SHP77 treated with DMSO at 0.1 percent for 48 hours (cell line): ENCODE measurements around the gene EMC6.

Experiments
- DNase-seq: peaks from one replicate; lab custom pipeline; 2025; lab: John Stamatoyannopoulos, UW

EMC6 gene

GRCh38 chr17:3656353-3656752, 12.3 kb upstream of the EMC6 start:
- no peak for DNase-seq

- no peak for DNase-seq
Observed at GRCh38 chr17:3656755-3657587, 11.6 kb upstream of the EMC6 start.

- DNase-seq: no peak
Observed at GRCh38 chr17:3657588-3657869, 11.1 kb upstream of the EMC6 start.

GRCh38 chr17:3657874-3658783, 10.5 kb upstream of the EMC6 start:
- DNase-seq: no peak

GRCh38 chr17:3658784-3659449, 9.7 kb upstream of the EMC6 start:
- DNase-seq: no peak

- DNase-seq: no peak
Observed at GRCh38 chr17:3659541-3660111, 9.0 kb upstream of the EMC6 start.

GRCh38 chr17:3660311-3660891, 8.2 kb upstream of the EMC6 start:
- no peak for DNase-seq

- no peak for DNase-seq
Observed at GRCh38 chr17:3663102-3664011, 5.3 kb upstream of the EMC6 start.

GRCh38 chr17:3665834-3666233, 2.8 kb upstream of the EMC6 start:
- no peak for DNase-seq

GRCh38 chr17:3666516-3666915, 2.1 kb upstream of the EMC6 start:
- no peak for DNase-seq

- DNase-seq: no peak
Observed at GRCh38 chr17:3667366-3668278, 990 bp upstream of the EMC6 start.

- no peak for DNase-seq
Observed at GRCh38 chr17:3669085-3669347, 404 bp downstream of the EMC6 start.

GRCh38 chr17:3669548-3669947, 936 bp downstream of the EMC6 start:
- no peak for DNase-seq

GRCh38 chr17:3672571-3672970, 4.0 kb downstream of the EMC6 start:
- DNase-seq: no peak

GRCh38 chr17:3675886-3676285, 7.3 kb downstream of the EMC6 start:
- no peak for DNase-seq

GRCh38 chr17:3678095-3678820, 9.6 kb downstream of the EMC6 start:
- peak; percentile 60 for DNase-seq

GRCh38 chr17:3678821-3679530, 10.4 kb downstream of the EMC6 start:
- no peak for DNase-seq

GRCh38 chr17:3679531-3680126, 11.0 kb downstream of the EMC6 start:
- DNase-seq: no peak
